Adipocyte (in vitro differentiated cells): ENCODE data around the gene SORL1.

Experiments
- DNase-seq: peaks from one replicate; pipeline ENCODE4 v3.0.0-alpha.2; 2015; ENCODE audit warnings: low read depth
- H3K27me3 ChIP-seq: replicated peaks from 2 replicates; pipeline ENCODE4 v1.7.0; 2013; ENCODE audit warnings: mild to moderate bottlenecking, low read length, moderate library complexity; ENCODE audit not compliant: control insufficient read depth, insufficient read depth
- H3K36me3 ChIP-seq: 2 replicates; pipeline ENCODE4 v1.7.0; 2013; ENCODE audit warnings: low read length, mild to moderate bottlenecking, moderate library complexity; ENCODE audit not compliant: control insufficient read depth, insufficient read depth, severe bottlenecking
- H3K4me1 ChIP-seq: 2 replicates; pipeline ENCODE4 v1.7.0; 2013; ENCODE audit warnings: mild to moderate bottlenecking, low read length, moderate library complexity; ENCODE audit not compliant: control insufficient read depth, insufficient read depth
- H3K4me3 ChIP-seq: 2 replicates; pipeline ENCODE4 v1.7.0; 2013; ENCODE audit warnings: mild to moderate bottlenecking, low read length, moderate library complexity
- H3K9ac ChIP-seq: 2 replicates; pipeline ENCODE4 v1.7.0; 2013; ENCODE audit warnings: mild to moderate bottlenecking, low read length, moderate library complexity
- H3K9me3 ChIP-seq: 2 replicates; pipeline ENCODE4 v1.7.0; 2013; ENCODE audit warnings: mild to moderate bottlenecking, low read length, moderate library complexity; ENCODE audit not compliant: control insufficient read depth

The SORL1 gene

GRCh38 chr11:121586750-121587149 lies 134.6 kb downstream of the SORL1 start:
- Histone ChIP-seq H3K27me3 (peaks cover 18% of the 10 kb centered on the region), H3K9ac (no peak overlapping the region), H3K4me1 (peaks cover 3% of the 10 kb centered on the region), H3K36me3 (no peaks in the 10 kb centered on the region), H3K4me3 (no peak overlapping the region), H3K9me3 (no peaks in the 10 kb centered on the region)
- DNase-seq, result no peak

GRCh38 chr11:121587182-121587581 lies 135.1 kb downstream of the SORL1 start:
- no peaks in the 10 kb centered on the region for H3K36me3 ChIP-seq
- peaks cover 18% of the 10 kb centered on the region for H3K27me3 ChIP-seq
- no peak overlapping the region for H3K4me3 ChIP-seq
- peaks cover 3% of the 10 kb centered on the region for H3K4me1 ChIP-seq
- no peak for DNase-seq
- H3K9me3 ChIP-seq, result no peaks in the 10 kb centered on the region
- no peak overlapping the region for H3K9ac ChIP-seq

GRCh38 chr11:121588747-121589146 lies 136.6 kb downstream of the SORL1 start:
- H3K4me3 ChIP-seq, result no peak overlapping the region
- H3K27me3 ChIP-seq, result peaks cover 15% of the 10 kb centered on the region
- no peaks in the 10 kb centered on the region for H3K36me3 ChIP-seq
- no peak overlapping the region for H3K9ac ChIP-seq
- no peak for DNase-seq
- no peaks in the 10 kb centered on the region for H3K9me3 ChIP-seq
- H3K4me1 ChIP-seq, result peaks cover 3% of the 10 kb centered on the region

- no peak for DNase-seq
- Histone ChIP-seq H3K36me3 (no peaks in the 10 kb centered on the region), H3K9me3 (no peaks in the 10 kb centered on the region), H3K27me3 (peaks cover 15% of the 10 kb centered on the region), H3K4me1 (peaks cover 6% of the 10 kb centered on the region), H3K9ac (no peak overlapping the region), H3K4me3 (no peak overlapping the region)
These were observed 137.9 kb downstream of the SORL1 start for GRCh38 chr11:121589946-121590537.

- no peak for DNase-seq
- peaks cover 15% of the 10 kb centered on the region for H3K27me3 ChIP-seq
- peaks cover 12% of the 10 kb centered on the region for H3K4me1 ChIP-seq
- H3K9me3 ChIP-seq, result no peaks in the 10 kb centered on the region
- H3K4me3 ChIP-seq, result no peak overlapping the region
- no peaks in the 10 kb centered on the region for H3K36me3 ChIP-seq
- H3K9ac ChIP-seq, result no peak overlapping the region
These were observed 138.8 kb downstream of the SORL1 start for GRCh38 chr11:121590772-121591404.

DNA sequence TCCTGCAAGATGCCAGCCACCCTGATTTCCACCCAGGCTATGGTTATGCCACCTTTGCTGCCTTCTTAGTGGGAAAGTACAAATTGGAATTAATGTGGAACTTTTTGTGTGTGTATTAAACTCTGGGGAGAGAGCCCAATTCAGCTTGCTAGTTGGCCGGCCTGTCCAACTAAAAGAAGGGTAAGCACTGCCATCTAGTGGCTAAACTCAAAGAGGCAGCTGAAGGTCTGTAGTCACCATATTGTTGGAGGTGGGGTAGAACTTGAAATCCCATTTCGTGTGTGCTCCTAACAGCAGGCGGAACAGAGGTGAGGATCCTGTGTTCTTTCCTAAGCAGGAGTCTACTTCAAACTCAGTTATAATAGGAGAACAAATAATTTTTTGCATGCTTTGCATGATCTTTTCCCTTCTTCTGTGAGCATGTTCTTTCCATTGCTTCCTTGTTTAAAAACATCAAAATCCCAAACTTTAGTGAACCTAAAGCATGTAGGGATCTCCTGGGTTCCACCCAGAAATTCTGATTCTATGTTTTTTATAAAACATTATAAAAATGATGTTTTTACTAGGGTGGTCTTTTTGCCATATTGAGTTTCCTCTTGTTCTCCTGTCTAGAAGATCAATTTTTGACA lies 139.4 kb downstream of the SORL1 start:
- H3K27me3 ChIP-seq, result peaks cover 11% of the 10 kb centered on the region
- H3K9me3 ChIP-seq, result no peaks in the 10 kb centered on the region
- H3K36me3 ChIP-seq, result no peaks in the 10 kb centered on the region
- no peak overlapping the region for H3K9ac ChIP-seq
- H3K4me3 ChIP-seq, result no peak overlapping the region
- peak; percentile 93 for DNase-seq
- peaks cover 15% of the 10 kb centered on the region for H3K4me1 ChIP-seq

- Histone ChIP-seq H3K36me3 (no peaks in the 10 kb centered on the region), H3K4me3 (no peak overlapping the region)
These were observed 140.6 kb downstream of the SORL1 start for GRCh38 chr11:121592708-121593107.

GRCh38 chr11:121595717-121596161 lies 143.6 kb downstream of the SORL1 start:
- Histone ChIP-seq H3K4me1 (peaks cover 20% of the 10 kb centered on the region), H3K9me3 (no peaks in the 10 kb centered on the region), H3K27me3 (no peaks in the 10 kb centered on the region), H3K36me3 (no peaks in the 10 kb centered on the region), H3K4me3 (no peak overlapping the region), H3K9ac (no peak overlapping the region)
- DNase-seq, result peak; percentile 98

More at GRCh38 chr11:121592708-121593107, 140.6 kb downstream of the SORL1 start:
- H3K27me3 ChIP-seq, result peaks cover 4% of the 10 kb centered on the region
- no peaks in the 10 kb centered on the region for H3K9me3 ChIP-seq
- H3K4me1 ChIP-seq, result peaks cover 20% of the 10 kb centered on the region
- H3K9ac ChIP-seq, result no peak overlapping the region
- DNase-seq, result no peak

GRCh38 chr11:121596195-121597155 lies 144.4 kb downstream of the SORL1 start:
- no peaks in the 10 kb centered on the region for H3K9me3 ChIP-seq
- no peaks in the 10 kb centered on the region for H3K36me3 ChIP-seq
- H3K4me1 ChIP-seq, result peaks cover 20% of the 10 kb centered on the region
- H3K9ac ChIP-seq, result no peak overlapping the region
- H3K27me3 ChIP-seq, result no peaks in the 10 kb centered on the region
- no peak overlapping the region for H3K4me3 ChIP-seq
- no peak for DNase-seq

DNA sequence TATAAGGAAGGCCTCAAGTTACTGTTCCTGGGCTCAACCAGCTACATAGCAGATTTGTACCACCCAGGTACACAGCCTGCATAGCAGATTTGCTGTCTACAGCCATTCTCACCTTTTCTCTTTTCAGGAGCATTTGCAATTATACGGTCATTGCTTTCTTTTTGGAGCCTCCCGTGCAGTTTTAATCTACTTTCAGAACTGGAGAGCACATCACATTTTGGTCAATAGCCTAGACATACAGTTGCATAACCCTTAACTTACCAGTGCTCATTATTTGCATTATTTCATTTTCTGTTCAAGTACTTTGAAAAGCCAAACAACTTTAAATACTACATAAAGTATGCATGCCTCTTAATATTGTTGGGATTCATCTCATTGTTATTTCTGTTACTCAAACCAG lies 151.2 kb downstream of the SORL1 start:
- Histone ChIP-seq H3K36me3 (no peaks in the 10 kb centered on the region), H3K4me1 (no peaks in the 10 kb centered on the region), H3K27me3 (no peaks in the 10 kb centered on the region), H3K9me3 (no peaks in the 10 kb centered on the region), H3K9ac (no peak overlapping the region), H3K4me3 (no peak overlapping the region)
- DNase-seq, result no peak

DNA sequence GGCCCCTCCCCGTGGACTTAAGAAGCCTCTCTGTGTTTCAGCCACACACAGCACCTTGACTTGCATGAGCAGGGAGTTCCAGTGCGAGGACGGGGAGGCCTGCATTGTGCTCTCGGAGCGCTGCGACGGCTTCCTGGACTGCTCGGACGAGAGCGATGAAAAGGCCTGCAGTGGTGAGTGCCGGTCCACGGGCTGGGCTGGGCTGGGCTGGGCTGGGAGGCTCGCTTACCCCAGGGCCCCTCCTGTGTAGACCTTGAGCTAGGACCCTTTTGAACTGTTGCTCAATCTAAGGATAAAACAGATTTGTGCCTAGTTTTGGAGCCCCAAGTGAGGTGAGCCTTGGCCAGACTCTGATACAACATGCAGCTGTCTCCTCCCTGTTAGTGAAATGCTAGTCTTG lies 152.0 kb downstream of the SORL1 start:
- Histone ChIP-seq H3K27me3 (no peaks in the 10 kb centered on the region), H3K9ac (no peak overlapping the region), H3K9me3 (no peaks in the 10 kb centered on the region), H3K36me3 (no peaks in the 10 kb centered on the region), H3K4me1 (no peaks in the 10 kb centered on the region), H3K4me3 (no peak overlapping the region)
- no peak for DNase-seq
